ENCODE results near the gene FRMD1. TPM values are rescaled to one million over a fixed set of nuclear protein-coding genes. Genes with fewer than 3 reads are reported as not detected.

Gene FRMD1
- total RNA-seq, 1 experiment from 2014 or later: not detected

GRCh38 chr6:168022488-168023321 is 56.3 kb downstream of the FRMD1 start:
- Histone ChIP-seq H3K4me3 (no peak overlapping the region), H3K27me3 (ENCODE audit: insufficient read depth, low read depth) (peaks cover 24% of the 10 kb centered on the region), H3K27ac (no peak overlapping the region), H2AFZ (no peak overlapping the region), H3K36me3 (ENCODE audit: low read depth) (no peaks in the 10 kb centered on the region), H3K79me2 (ENCODE audit: low read depth) (no peaks in the 10 kb centered on the region), H3K4me2 (no peak overlapping the region), H3F3A (ENCODE audit: insufficient read depth, low read depth) (peaks cover 16% of the 10 kb centered on the region), H3K9me3 (ENCODE audit: insufficient read depth, low read depth) (peaks cover 9% of the 10 kb centered on the region; the same call in 1 of the 2 replicates), H3K9me2 (ENCODE audit: insufficient read depth) (no peaks in the 10 kb centered on the region), H4K20me1 (ENCODE audit: insufficient read depth) (no peaks in the 10 kb centered on the region), H3K4me1 (replicated peaks; ENCODE audit: insufficient read depth) (peaks cover 15% of the 10 kb centered on the region)
- BruUV-seq (replicated peaks): no TSS peak
- no peak for DNase-seq
- intact Hi-C loops (cut with micrococcal nuclease; ENCODE audit: unreplicated experiment): no loop called here
- CTCF ChIA-PET: no interaction called here
- TF ChIP-seq EZH2 (IDR thresholded peaks at IDR 0.05; ENCODE audit: low read depth) (no peak), CTCF (conservative IDR thresholded peaks at IDR 0.05) (no peak)
- POLR2A ChIA-PET (ENCODE audit: unreplicated experiment): no interaction called here

GRCh38 chr6:168021581-168021980 is 57.4 kb downstream of the FRMD1 start:
- H3K4me2 ChIP-seq: no peak overlapping the region
- peaks cover 9% of the 10 kb centered on the region; the same call in 1 of the 2 replicates for H3K9me3 ChIP-seq (ENCODE audit: insufficient read depth, low read depth)
- DNase-seq: no peak
- H3K27me3 ChIP-seq (ENCODE audit: insufficient read depth, low read depth): peaks cover 35% of the 10 kb centered on the region
- ChIA-PET CTCF (no interaction called here), POLR2A (ENCODE audit: unreplicated experiment) (no interaction called here)
- H3K79me2 ChIP-seq (ENCODE audit: low read depth): no peaks in the 10 kb centered on the region
- no TSS peak for BruUV-seq (replicated peaks)
- H2AFZ ChIP-seq: no peak overlapping the region
- no peaks in the 10 kb centered on the region for H3K36me3 ChIP-seq (ENCODE audit: low read depth)
- intact Hi-C loops (cut with micrococcal nuclease; ENCODE audit: unreplicated experiment): no loop called here
- H4K20me1 ChIP-seq (ENCODE audit: insufficient read depth): no peaks in the 10 kb centered on the region
- H3K9me2 ChIP-seq (ENCODE audit: insufficient read depth): no peaks in the 10 kb centered on the region
- H3K27ac ChIP-seq: no peak overlapping the region
- no peak for TF ChIP-seq EZH2 (IDR thresholded peaks at IDR 0.05; ENCODE audit: low read depth)
- TF ChIP-seq CTCF (conservative IDR thresholded peaks at IDR 0.05): no peak
- H3K4me1 ChIP-seq (replicated peaks; ENCODE audit: insufficient read depth): peaks cover 15% of the 10 kb centered on the region
- peaks cover 16% of the 10 kb centered on the region for H3F3A ChIP-seq (ENCODE audit: insufficient read depth, low read depth)
- no peak overlapping the region for H3K4me3 ChIP-seq

GRCh38 chr6:168020242-168020641 is 58.8 kb downstream of the FRMD1 start:
- H3F3A ChIP-seq (ENCODE audit: insufficient read depth, low read depth): peaks cover 14% of the 10 kb centered on the region
- peaks cover 49% of the 10 kb centered on the region for H3K27me3 ChIP-seq (ENCODE audit: insufficient read depth, low read depth)
- no peaks in the 10 kb centered on the region for H3K36me3 ChIP-seq (ENCODE audit: low read depth)
- TF ChIP-seq CTCF (conservative IDR thresholded peaks at IDR 0.05) (no peak), EZH2 (IDR thresholded peaks at IDR 0.05; ENCODE audit: low read depth) (no peak)
- no peak overlapping the region for H3K4me2 ChIP-seq
- ChIA-PET CTCF (no interaction called here), POLR2A (ENCODE audit: unreplicated experiment) (no interaction called here)
- no peaks in the 10 kb centered on the region for H3K79me2 ChIP-seq (ENCODE audit: low read depth)
- no peaks in the 10 kb centered on the region for H3K9me2 ChIP-seq (ENCODE audit: insufficient read depth)
- peaks cover 15% of the 10 kb centered on the region for H3K4me1 ChIP-seq (replicated peaks; ENCODE audit: insufficient read depth)
- BruUV-seq (replicated peaks): no TSS peak
- H4K20me1 ChIP-seq (ENCODE audit: insufficient read depth): no peaks in the 10 kb centered on the region
- no peak overlapping the region for H3K4me3 ChIP-seq
- H3K9me3 ChIP-seq (ENCODE audit: insufficient read depth, low read depth): peaks cover 10% of the 10 kb centered on the region; the same call in 1 of the 2 replicates
- intact Hi-C loops (cut with micrococcal nuclease; ENCODE audit: unreplicated experiment): no loop called here
- H3K27ac ChIP-seq: no peak overlapping the region
- no peak for DNase-seq
- H2AFZ ChIP-seq: no peak overlapping the region

Measured in PC-9 (cell line).